Endodermal cell (in vitro differentiated cells): ENCODE results near the gene SCGB1C2. TPM values are rescaled to one million over a fixed set of nuclear protein-coding genes. Genes with fewer than 3 reads are reported as not detected.

Experiments used
- DNase-seq: peaks from one replicate; pipeline ENCODE4 v3.0.0-alpha.2; 2017
- H3K27ac ChIP-seq: 2 replicates; pipeline ENCODE4 v1.5.1; 2013; ENCODE audit warnings: mild to moderate bottlenecking, low read depth, low read length, moderate library complexity
- H3K27me3 ChIP-seq: 2 replicates; pipeline ENCODE4 v1.6.1; 2013; ENCODE audit warnings: mild to moderate bottlenecking, low read length, moderate library complexity; ENCODE audit not compliant: insufficient read depth, control insufficient read depth, poor library complexity, severe bottlenecking
- H3K36me3 ChIP-seq: 2 replicates; pipeline ENCODE4 v1.7.0; 2013; ENCODE audit warnings: mild to moderate bottlenecking, low read length, moderate library complexity; ENCODE audit not compliant: control insufficient read depth, insufficient read depth
- H3K4me1 ChIP-seq: one replicate; pipeline ENCODE4 v1.7.0; 2013; ENCODE audit warnings: low read length; ENCODE audit not compliant: control insufficient read depth, insufficient read depth
- H3K4me3 ChIP-seq: 2 replicates; pipeline ENCODE4 v1.5.1; 2013; ENCODE audit warnings: mild to moderate bottlenecking, low read length, moderate library complexity
- H3K9ac ChIP-seq: 2 replicates; pipeline ENCODE4 v1.6.1; 2013; ENCODE audit warnings: mild to moderate bottlenecking, low read length, moderate library complexity; ENCODE audit not compliant: poor library complexity, severe bottlenecking; ENCODE audit errors: extremely low read depth
- H3K9me3 ChIP-seq: 2 replicates; pipeline ENCODE4 v1.6.1; 2013; ENCODE audit warnings: mild to moderate bottlenecking, low read length, moderate library complexity; ENCODE audit not compliant: control insufficient read depth
- H3K27ac Mint-ChIP-seq: 2 replicates; pipeline ENCODE4 v1.8.0; 2020; ENCODE audit warnings: mixed read lengths
- H3K27me3 Mint-ChIP-seq: 2 replicates; pipeline ENCODE4 v1.8.0; 2021; ENCODE audit warnings: mild to moderate bottlenecking, mixed read lengths; ENCODE audit not compliant: insufficient read depth
- H3K36me3 Mint-ChIP-seq: 2 replicates; pipeline ENCODE4 v1.8.0; 2020; ENCODE audit warnings: low read depth, mixed read lengths
- H3K4me1 Mint-ChIP-seq: 2 replicates; pipeline ENCODE4 v1.8.0; 2020; ENCODE audit warnings: mixed read lengths
- H3K4me3 Mint-ChIP-seq: 2 replicates; pipeline ENCODE4 v1.8.0; 2020; ENCODE audit warnings: mild to moderate bottlenecking, moderate library complexity, mixed read lengths
- H3K9me3 Mint-ChIP-seq: 2 replicates; pipeline ENCODE4 v1.8.0; 2020; ENCODE audit warnings: mild to moderate bottlenecking, mixed read lengths
- WGBS, 2 experiments: methylation state at CpG; one replicate each; pipeline versions ENCODE4 v1.1.5 to v1.1.7; 2013; ENCODE audit warnings: missing lambda C conversion rate in 2 of 2, mixed read lengths in 1 of 2; ENCODE audit not compliant: insufficient coverage in 1 of 2, insufficient read length in 1 of 2; 5-methylcytosine and 5-hydroxymethylcytosine counted together
- total RNA-seq, 2 donors: library from RNA; stranded (reverse); fragmentation: NEBNext Ultra II Directional in 1 of 2; extraction: Animal tissue kit (Norgen Biotek cat#: 25700) in 1 of 2; gene quantifications; 2 replicates in 1 of 2; 3 replicates in 1 of 2; pipeline ENCODE4 v1.2.1, GENCODE V29; 2021
- TF ChIP-seq, protein P1 (sequence below): fragments of 200-600 bp; sonication (generic); conservative IDR thresholded peaks from 2 replicates; pipeline ENCODE4 v1.5.0; 2021; ENCODE audit warnings: antibody characterized with exemption, mild to moderate bottlenecking

SCGB1C2 gene
- total RNA-seq, 2 donors from 2014 or later = not detected

DNA sequence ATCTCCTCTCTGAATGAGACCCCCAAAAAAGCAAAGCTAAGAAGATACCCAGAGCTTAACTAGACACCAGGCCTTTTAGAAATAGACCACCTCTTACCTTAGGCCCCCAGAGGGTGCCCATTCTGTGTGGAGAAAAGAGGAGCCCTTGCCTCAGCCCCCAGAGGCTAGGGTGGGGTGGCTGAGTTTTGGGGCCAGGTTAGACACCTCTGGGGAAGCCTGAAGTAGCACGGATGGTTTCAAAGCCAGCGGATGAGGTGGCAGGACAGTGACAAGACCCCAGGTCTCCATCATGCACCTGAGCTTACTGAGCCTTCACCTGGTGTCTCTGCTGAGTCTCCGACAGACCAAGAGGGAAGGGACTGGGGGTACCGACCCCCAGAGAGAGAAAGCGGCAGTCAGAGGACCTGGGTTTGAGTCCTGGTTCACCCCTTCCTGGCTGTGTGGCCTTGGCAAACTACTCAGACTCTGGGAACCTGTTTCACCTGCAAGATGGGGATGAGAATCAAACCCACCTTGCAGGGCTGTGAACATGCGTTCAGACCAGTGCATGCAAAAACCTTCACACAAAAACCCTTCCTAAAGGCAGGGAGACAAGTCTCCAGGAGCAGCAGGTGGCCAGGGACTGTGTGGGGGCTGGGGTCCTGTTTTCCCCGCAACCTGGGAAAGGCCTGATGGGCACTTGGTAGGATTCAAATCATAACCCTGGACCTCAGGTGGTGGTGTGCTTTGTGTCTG, 7.7 kb downstream of the SCGB1C2 start:
- Histone ChIP-seq H3K27me3 (peaks cover 18% of the 10 kb centered on the region), H3K36me3 (no peaks in the 10 kb centered on the region), H3K9ac (no peak overlapping the region), H3K4me1 (no peaks in the 10 kb centered on the region), H3K4me3 (no peak overlapping the region), H3K9me3 (no peaks in the 10 kb centered on the region), H3K27ac (no peak overlapping the region)
- Mint-ChIP-seq H3K4me3 (no peak overlapping the region), H3K36me3 (no peaks in the 10 kb centered on the region), H3K9me3 (no peaks in the 10 kb centered on the region), H3K27me3 (no peaks in the 10 kb centered on the region), H3K4me1 (no peaks in the 10 kb centered on the region), H3K27ac (no peak overlapping the region)
- TF ChIP-seq, protein P1, sequence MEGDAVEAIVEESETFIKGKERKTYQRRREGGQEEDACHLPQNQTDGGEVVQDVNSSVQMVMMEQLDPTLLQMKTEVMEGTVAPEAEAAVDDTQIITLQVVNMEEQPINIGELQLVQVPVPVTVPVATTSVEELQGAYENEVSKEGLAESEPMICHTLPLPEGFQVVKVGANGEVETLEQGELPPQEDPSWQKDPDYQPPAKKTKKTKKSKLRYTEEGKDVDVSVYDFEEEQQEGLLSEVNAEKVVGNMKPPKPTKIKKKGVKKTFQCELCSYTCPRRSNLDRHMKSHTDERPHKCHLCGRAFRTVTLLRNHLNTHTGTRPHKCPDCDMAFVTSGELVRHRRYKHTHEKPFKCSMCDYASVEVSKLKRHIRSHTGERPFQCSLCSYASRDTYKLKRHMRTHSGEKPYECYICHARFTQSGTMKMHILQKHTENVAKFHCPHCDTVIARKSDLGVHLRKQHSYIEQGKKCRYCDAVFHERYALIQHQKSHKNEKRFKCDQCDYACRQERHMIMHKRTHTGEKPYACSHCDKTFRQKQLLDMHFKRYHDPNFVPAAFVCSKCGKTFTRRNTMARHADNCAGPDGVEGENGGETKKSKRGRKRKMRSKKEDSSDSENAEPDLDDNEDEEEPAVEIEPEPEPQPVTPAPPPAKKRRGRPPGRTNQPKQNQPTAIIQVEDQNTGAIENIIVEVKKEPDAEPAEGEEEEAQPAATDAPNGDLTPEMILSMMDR = no peak
- 62 to 75% methylated on average over 4 to 7 of the region's 7 CpGs for WGBS, 2 experiments
- DNase-seq = no peak

- H3K27me3 Mint-ChIP-seq = no peaks in the 10 kb centered on the region
- Histone ChIP-seq H3K4me1 (no peaks in the 10 kb centered on the region), H3K27ac (no peak overlapping the region), H3K27me3 (peaks cover 18% of the 10 kb centered on the region), H3K36me3 (no peaks in the 10 kb centered on the region), H3K4me3 (no peak overlapping the region), H3K9ac (no peak overlapping the region), H3K9me3 (no peaks in the 10 kb centered on the region)
- no peak overlapping the region for H3K4me3 Mint-ChIP-seq
- WGBS, 2 experiments = 88 to 94% methylated on average over 8 to 16 of the region's 16 CpGs
- no peak overlapping the region for H3K27ac Mint-ChIP-seq
- H3K36me3 Mint-ChIP-seq = no peaks in the 10 kb centered on the region
- no peaks in the 10 kb centered on the region for H3K4me1 Mint-ChIP-seq
- no peaks in the 10 kb centered on the region for H3K9me3 Mint-ChIP-seq
- no peak for DNase-seq
- TF ChIP-seq, protein P1 = no peak
Observed at GRCh38 chr17:145671-146541, 8.5 kb downstream of the SCGB1C2 start.

- TF ChIP-seq, protein P1 = no peak
- Histone ChIP-seq H3K27me3 (peaks cover 18% of the 10 kb centered on the region), H3K4me3 (no peak overlapping the region), H3K36me3 (no peaks in the 10 kb centered on the region), H3K4me1 (no peaks in the 10 kb centered on the region), H3K9ac (no peak overlapping the region), H3K9me3 (no peaks in the 10 kb centered on the region), H3K27ac (no peak overlapping the region)
- no peaks in the 10 kb centered on the region for H3K4me1 Mint-ChIP-seq
- no peak overlapping the region for H3K4me3 Mint-ChIP-seq
- DNase-seq = no peak
- H3K27me3 Mint-ChIP-seq = no peaks in the 10 kb centered on the region
- no peaks in the 10 kb centered on the region for H3K9me3 Mint-ChIP-seq
- H3K36me3 Mint-ChIP-seq = no peaks in the 10 kb centered on the region
- no peak overlapping the region for H3K27ac Mint-ChIP-seq
- 74 to 88% methylated on average over 7 to 10 of the region's 10 CpGs for WGBS, 2 experiments
Observed at GRCh38 chr17:146546-146945, 9.2 kb downstream of the SCGB1C2 start.
